Adrenal gland (tissue), 12 donors: Measurements from ENCODE around the gene SLC32A1. TPM values are rescaled to one million over a fixed set of nuclear protein-coding genes. Genes with fewer than 3 reads are reported as not detected.

ENCODE experiments used
- DNase-seq, 7 donors: peaks; one replicate each; pipeline ENCODE4 v3.0.0-alpha.2; 2019 to 2020
- H3K27ac ChIP-seq, 5 donors: fragments of 200-600 bp; sonication (generic) in 4 of 5; 1 replicate in 3 of 5; 2 replicates in 2 of 5; pipeline versions ENCODE4 v1.5.1 to v1.8.0; 2016 to 2020; ENCODE audit warnings: mild to moderate bottlenecking in 1 of 5
- H3K27me3 ChIP-seq: fragments of 200-600 bp; 2 replicates; pipeline ENCODE4 v1.8.0; 2021
- H3K36me3 ChIP-seq, 2 donors: fragments of 200-600 bp; replicated peaks in 1 of 2; 1 replicate in 1 of 2; 2 replicates in 1 of 2; pipeline versions ENCODE4 v1.5.1 to v1.8.0; 2018 to 2022
- H3K4me1 ChIP-seq, 2 donors: fragments of 200-600 bp; replicated peaks in 1 of 2; 1 replicate in 1 of 2; 2 replicates in 1 of 2; pipeline versions ENCODE4 v1.5.1 to v1.8.0; 2018 to 2021
- H3K4me3 ChIP-seq, 4 donors: fragments of 200-600 bp; sonication (generic) in 3 of 4; one replicate each; pipeline ENCODE4 v1.5.1; 2016 to 2018
- H3K9me3 ChIP-seq, 3 donors: fragments of 200-600 bp; sonication (generic) in 1 of 3; replicated peaks in 1 of 3; 1 replicate in 2 of 3; 2 replicates in 1 of 3; pipeline versions ENCODE4 v1.5.1 to v1.8.0; 2016 to 2021
- POLR2A ChIP-seq, 2 donors: fragments of 450-650 bp; IDR thresholded peaks; one replicate each; pipeline ENCODE4 v1.6.1; 2017; ENCODE audit warnings: antibody characterized with exemption in 2 of 2, mild to moderate bottlenecking in 2 of 2, moderate library complexity in 1 of 2
- WGBS, 4 donors: extraction: QIAGEN DNeasy Blood & Tissue Kit in 2 of 4; methylation state at CpG; one replicate each; pipeline versions ENCODE4 v1.1.5 to v1.1.7; 2013 to 2017; 5-methylcytosine and 5-hydroxymethylcytosine counted together
- intact Hi-C, 2 donors: fragments of 100-400 bp; cut with DNase I; formaldehyde crosslinking; loops; one replicate each; pipeline versions ENCODE4 v1.14.1 to v1.15.0; 2022 to 2023
- polyA plus RNA-seq, 3 donors: library from polyadenylated mRNA; stranded (reverse); fragments of 200-250 nt in 2 of 3; fragments of 350-450 nt in 1 of 3; fragmentation: Illumina TruSeq in 1 of 3; extraction: RNeasy Lipid Tissue Mini Kit (QIAGEN cat#74804) in 1 of 3; gene quantifications; one replicate each; pipeline ENCODE4 v1.2.3, GENCODE V29; 2013 to 2014
- total RNA-seq, 9 donors: library from RNA; depleted of rRNA in 4 of 9; stranded (reverse); fragments of >200 nt in 4 of 9; fragments of 120-200 nt in 1 of 9; fragmentation: NEBNext Ultra II Directional in 1 of 9; extraction: Animal tissue kit (Norgen Biotek cat#: 25700) in 1 of 9; gene quantifications; one replicate each; pipeline versions ENCODE4 v1.1.0 to v1.2.4, GENCODE V29; 2013 to 2023
- TF ChIP-seq, protein P1 (sequence below), 6 experiments: fragments of 450-650 bp in 4 of 6; fragments of 200-600 bp in 2 of 6; sonication (generic) in 1 of 6; IDR thresholded peaks; 1 replicate in 5 of 6; 2 replicates in 1 of 6; pipeline versions ENCODE4 v1.5.1 to v1.8.0; 2016 to 2021; ENCODE audit warnings: antibody characterized with exemption in 6 of 6, mild to moderate bottlenecking in 2 of 6, moderate library complexity in 1 of 6
- donor health status: healthy with polysubstance abuse.
- donor health status: Bipolar disorder and iron deficiency.
- donor health status: DM: yes; HTN: yes; CAD: no.
- donor health status: DM: no; HTN: no; CAD: no.
- donor health status: DM: no; HTN: no; CAD: no.
- donor health status: DM: yes; HTN: yes; CAD: no.

SLC32A1 gene
- total and polyA plus RNA-seq, 12 donors = 0.24 TPM; not detected in 11

DNA sequence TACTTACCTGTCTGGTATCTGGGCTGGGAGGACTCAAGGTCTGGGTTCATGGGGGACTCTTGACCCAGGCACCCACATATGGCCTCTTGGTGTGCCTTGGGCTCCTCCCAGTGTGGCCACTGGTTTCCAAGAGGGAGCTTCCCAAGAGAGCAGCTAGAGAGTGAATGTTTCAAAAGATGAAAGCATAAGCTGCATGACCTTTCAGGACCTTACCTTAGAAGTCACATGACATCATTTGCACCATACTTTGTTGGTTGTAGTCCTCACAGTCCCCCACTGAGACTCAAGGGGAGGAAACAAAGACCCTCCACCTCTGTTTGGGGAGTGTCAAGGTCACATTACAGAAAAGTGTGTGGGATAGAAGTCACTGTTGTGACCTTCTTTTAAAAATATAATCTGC lies 37.9 kb downstream of the SLC32A1 start:
- no peaks in the 10 kb centered on the region for H3K27me3 ChIP-seq
- no peak for DNase-seq
- H3K4me1 ChIP-seq = peaks cover 20 to 22% of the 10 kb centered on the region in 2 donors
- no peak overlapping the region for H3K27ac ChIP-seq
- TF ChIP-seq POLR2A (IDR thresholded peaks at IDR 0.05) = no peak
- TF ChIP-seq, protein P1, sequence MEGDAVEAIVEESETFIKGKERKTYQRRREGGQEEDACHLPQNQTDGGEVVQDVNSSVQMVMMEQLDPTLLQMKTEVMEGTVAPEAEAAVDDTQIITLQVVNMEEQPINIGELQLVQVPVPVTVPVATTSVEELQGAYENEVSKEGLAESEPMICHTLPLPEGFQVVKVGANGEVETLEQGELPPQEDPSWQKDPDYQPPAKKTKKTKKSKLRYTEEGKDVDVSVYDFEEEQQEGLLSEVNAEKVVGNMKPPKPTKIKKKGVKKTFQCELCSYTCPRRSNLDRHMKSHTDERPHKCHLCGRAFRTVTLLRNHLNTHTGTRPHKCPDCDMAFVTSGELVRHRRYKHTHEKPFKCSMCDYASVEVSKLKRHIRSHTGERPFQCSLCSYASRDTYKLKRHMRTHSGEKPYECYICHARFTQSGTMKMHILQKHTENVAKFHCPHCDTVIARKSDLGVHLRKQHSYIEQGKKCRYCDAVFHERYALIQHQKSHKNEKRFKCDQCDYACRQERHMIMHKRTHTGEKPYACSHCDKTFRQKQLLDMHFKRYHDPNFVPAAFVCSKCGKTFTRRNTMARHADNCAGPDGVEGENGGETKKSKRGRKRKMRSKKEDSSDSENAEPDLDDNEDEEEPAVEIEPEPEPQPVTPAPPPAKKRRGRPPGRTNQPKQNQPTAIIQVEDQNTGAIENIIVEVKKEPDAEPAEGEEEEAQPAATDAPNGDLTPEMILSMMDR (IDR thresholded peaks at IDR 0.05) = no peak
- intact Hi-C loops = no loop called here
- no peak overlapping the region for H3K4me3 ChIP-seq
- peaks cover 0 to 41% of the 10 kb centered on the region in 2 donors for H3K36me3 ChIP-seq
- no peaks in the 10 kb centered on the region for H3K9me3 ChIP-seq

DNA sequence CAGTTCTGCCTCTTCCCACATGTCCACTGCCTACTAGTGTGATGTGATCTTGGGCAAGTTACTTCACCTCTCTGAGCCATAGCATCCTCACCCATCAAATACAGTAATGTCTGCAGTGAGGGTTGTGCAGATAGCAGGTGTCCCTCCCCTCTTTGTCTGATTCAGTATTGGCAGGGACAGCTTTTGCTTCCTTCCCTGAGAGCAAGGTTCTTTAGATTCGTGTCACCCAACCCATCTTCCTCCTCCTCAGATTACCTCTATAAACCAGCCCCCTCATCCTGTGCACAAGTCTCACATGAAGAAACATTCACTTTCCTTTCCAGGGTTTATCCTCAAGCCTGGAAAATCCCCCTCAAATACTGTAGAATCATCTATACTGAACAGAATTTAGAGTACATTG lies 39.3 kb downstream of the SLC32A1 start:
- H3K27ac ChIP-seq = no peak overlapping the region
- no peak overlapping the region for H3K4me3 ChIP-seq
- DNase-seq = no peak
- H3K4me1 ChIP-seq = peaks cover 20 to 22% of the 10 kb centered on the region in 2 donors
- no peaks in the 10 kb centered on the region for H3K9me3 ChIP-seq
- peaks cover 0 to 42% of the 10 kb centered on the region in 2 donors for H3K36me3 ChIP-seq
- intact Hi-C loops = no loop called here
- H3K27me3 ChIP-seq = no peaks in the 10 kb centered on the region
- WGBS, 4 donors = 68 to 92% (median 73%) methylated on average over 1 of the region's 1 CpG
- TF ChIP-seq, protein P1 (IDR thresholded peaks at IDR 0.05) = no peak
- no peak for TF ChIP-seq POLR2A (IDR thresholded peaks at IDR 0.05)

DNA sequence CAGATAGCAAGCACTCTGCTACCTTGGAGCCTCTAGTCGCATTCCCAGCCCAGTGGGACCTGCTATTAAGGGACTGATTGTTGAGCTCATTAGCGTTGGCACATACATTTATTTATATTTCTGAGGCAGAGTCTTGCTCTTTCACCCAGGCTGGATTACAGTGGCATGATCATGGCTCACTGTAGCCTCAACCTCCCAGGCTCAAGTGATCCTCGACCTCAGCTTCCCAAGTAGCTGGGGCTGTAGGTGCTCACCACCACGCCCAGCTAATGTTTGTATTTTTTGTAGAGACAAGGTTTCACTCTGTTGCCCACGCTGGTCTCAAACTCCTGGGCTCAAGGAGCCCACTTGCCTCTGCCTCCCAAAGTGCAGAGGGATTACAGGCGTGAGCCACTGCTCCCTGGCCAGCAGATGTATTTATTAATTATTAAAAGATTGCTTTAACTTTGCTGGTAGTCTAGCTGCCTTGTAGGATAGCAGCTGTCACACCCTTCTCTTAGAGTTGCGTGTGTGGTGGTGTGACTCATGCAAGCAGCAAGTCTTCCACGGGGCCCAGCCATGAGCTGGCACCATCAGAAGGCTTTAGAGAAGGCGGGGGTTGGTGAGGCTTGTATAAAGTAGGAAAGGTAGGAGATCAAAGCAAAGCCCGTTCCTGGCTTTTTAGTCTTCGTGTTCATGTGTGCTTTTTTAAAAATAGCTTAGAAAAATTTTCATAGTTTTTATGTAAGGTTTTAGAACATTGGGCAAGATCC lies 40.5 kb downstream of the SLC32A1 start:
- WGBS, 4 donors = 51 to 62% (median 59%) methylated on average over 9 to 11 of the region's 11 CpGs
- no peaks in the 10 kb centered on the region for H3K27me3 ChIP-seq
- H3K36me3 ChIP-seq = peaks cover 0 to 51% of the 10 kb centered on the region in 2 donors
- H3K4me1 ChIP-seq = peaks cover 20 to 22% of the 10 kb centered on the region in 2 donors
- no peak for TF ChIP-seq POLR2A (IDR thresholded peaks at IDR 0.05)
- TF ChIP-seq, protein P1 (IDR thresholded peaks at IDR 0.05) = no peak
- H3K27ac ChIP-seq = peak overlapping the region in 3 of 5 donors; percentile 31 to 68 (median 65)
- H3K4me3 ChIP-seq = no peak overlapping the region
- no peaks in the 10 kb centered on the region for H3K9me3 ChIP-seq
- intact Hi-C loops = no loop called here
- DNase-seq = peak; percentile 77 to 91 (median 86)

DNA sequence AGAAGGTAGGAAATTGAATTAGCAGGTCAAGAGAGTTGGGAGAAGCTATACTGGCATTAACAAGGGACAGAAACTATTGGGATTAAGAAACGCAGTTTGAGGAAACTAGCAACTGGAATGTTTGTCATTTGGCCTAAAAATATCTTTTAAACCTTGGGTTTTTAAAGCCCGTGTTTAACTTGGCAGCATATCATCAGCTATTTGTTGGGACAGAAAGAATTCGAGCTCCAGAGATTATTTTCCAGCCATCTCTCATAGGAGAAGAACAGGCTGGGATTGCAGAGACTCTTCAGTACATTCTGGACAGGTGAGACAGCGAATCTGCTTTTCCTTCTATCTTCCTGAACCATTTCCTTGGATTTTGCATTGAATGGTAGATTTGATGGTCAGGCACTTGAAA lies 41.8 kb downstream of the SLC32A1 start:
- H3K27me3 ChIP-seq = no peaks in the 10 kb centered on the region
- TF ChIP-seq, protein P1 (IDR thresholded peaks at IDR 0.05) = no peak
- no peak for TF ChIP-seq POLR2A (IDR thresholded peaks at IDR 0.05)
- H3K27ac ChIP-seq = peak overlapping the region in 4 of 5 donors; percentile 38 to 68 (median 62)
- peak in 1 of 7 donors; percentile 2 for DNase-seq
- peaks cover 20 to 22% of the 10 kb centered on the region in 2 donors for H3K4me1 ChIP-seq
- no peaks in the 10 kb centered on the region for H3K9me3 ChIP-seq
- H3K36me3 ChIP-seq = peaks cover 0 to 46% of the 10 kb centered on the region in 2 donors
- no peak overlapping the region for H3K4me3 ChIP-seq
- WGBS, 4 donors = 45 to 52% (median 49%) methylated on average over 4 of the region's 4 CpGs
- intact Hi-C loops = no loop called here
